WTC11 (cell line): Measurements from ENCODE around the gene MANBA.

Experiments used
- IRF2 ChIP-seq: sonication (generic); formaldehyde crosslinking; IDR thresholded peaks from 2 replicates; pipeline ENCODE4 v1.8.0; 2022; ENCODE audit warnings: low read depth, missing genetic modification reagents, borderline replicate concordance
- NFYB ChIP-seq: sonication (generic); formaldehyde crosslinking; conservative IDR thresholded peaks from 2 replicates; pipeline ENCODE4 v1.8.0; 2022; ENCODE audit warnings: low read depth, missing genetic modification reagents
- TEAD4 ChIP-seq: sonication (generic); formaldehyde crosslinking; IDR thresholded peaks from 2 replicates; pipeline ENCODE4 v1.8.0; 2022; ENCODE audit warnings: mild to moderate bottlenecking, missing genetic modification reagents
- TF ChIP-seq, protein P1 (sequence below): fragments of 200-600 bp; IDR thresholded peaks from 2 replicates; pipeline ENCODE4 v1.8.0; 2022; ENCODE audit warnings: antibody characterized with exemption

DNA sequence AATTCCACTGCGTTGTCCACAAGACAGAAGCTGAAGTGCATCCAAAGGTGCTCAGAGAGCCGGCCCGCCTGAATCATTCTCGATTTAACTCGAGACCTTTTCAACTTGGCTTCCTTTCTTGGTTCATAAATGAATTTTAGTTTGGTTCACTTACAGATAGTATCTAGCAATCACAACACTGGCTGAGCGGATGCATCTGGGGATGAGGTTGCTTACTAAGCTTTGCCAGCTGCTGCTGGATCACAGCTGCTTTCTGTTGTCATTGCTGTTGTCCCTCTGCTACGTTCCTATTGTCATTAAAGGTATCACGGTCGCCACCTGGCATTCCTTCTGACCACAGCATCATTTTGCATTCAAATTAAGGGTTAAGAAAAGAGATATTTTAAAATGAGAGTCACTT is 144.1 kb downstream of the MANBA start:
- TF ChIP-seq, protein P1, sequence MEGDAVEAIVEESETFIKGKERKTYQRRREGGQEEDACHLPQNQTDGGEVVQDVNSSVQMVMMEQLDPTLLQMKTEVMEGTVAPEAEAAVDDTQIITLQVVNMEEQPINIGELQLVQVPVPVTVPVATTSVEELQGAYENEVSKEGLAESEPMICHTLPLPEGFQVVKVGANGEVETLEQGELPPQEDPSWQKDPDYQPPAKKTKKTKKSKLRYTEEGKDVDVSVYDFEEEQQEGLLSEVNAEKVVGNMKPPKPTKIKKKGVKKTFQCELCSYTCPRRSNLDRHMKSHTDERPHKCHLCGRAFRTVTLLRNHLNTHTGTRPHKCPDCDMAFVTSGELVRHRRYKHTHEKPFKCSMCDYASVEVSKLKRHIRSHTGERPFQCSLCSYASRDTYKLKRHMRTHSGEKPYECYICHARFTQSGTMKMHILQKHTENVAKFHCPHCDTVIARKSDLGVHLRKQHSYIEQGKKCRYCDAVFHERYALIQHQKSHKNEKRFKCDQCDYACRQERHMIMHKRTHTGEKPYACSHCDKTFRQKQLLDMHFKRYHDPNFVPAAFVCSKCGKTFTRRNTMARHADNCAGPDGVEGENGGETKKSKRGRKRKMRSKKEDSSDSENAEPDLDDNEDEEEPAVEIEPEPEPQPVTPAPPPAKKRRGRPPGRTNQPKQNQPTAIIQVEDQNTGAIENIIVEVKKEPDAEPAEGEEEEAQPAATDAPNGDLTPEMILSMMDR: no peak
- no peak for TF ChIP-seq NFYB
- no peak for TF ChIP-seq IRF2
- no peak for TF ChIP-seq TEAD4 (CRISPR knock-in tag)
